Tibial artery (tissue), 4 donors: ENCODE results near the gene CBR4.

Experiments
- DNase-seq, 2 donors: peaks; one replicate each; pipeline ENCODE4 v3.0.0-alpha.2; 2019
- H3K27ac ChIP-seq, 2 donors: fragments of 200-600 bp; sonication (generic) in 1 of 2; 1 replicate in 1 of 2; 2 replicates in 1 of 2; pipeline ENCODE4 v1.5.1; 2018 to 2019; ENCODE audit warnings: mild to moderate bottlenecking in 1 of 2
- H3K27me3 ChIP-seq, 2 donors: fragments of 200-600 bp; sonication (generic) in 1 of 2; one replicate each; pipeline versions ENCODE4 v1.5.1 to v1.6.0; 2016 to 2019
- H3K36me3 ChIP-seq, 3 donors: fragments of 200-600 bp; sonication (generic) in 2 of 3; one replicate each; pipeline ENCODE4 v1.5.1; 2016 to 2019; ENCODE audit warnings: mild to moderate bottlenecking in 2 of 3
- H3K4me1 ChIP-seq, 4 donors: fragments of 200-600 bp; sonication (generic) in 2 of 4; 1 replicate in 3 of 4; 2 replicates in 1 of 4; pipeline ENCODE4 v1.5.1; 2016 to 2019
- H3K4me3 ChIP-seq, 2 donors: fragments of 200-600 bp; sonication (generic) in 1 of 2; 1 replicate in 1 of 2; 2 replicates in 1 of 2; pipeline ENCODE4 v1.5.1; 2018 to 2019; ENCODE audit warnings: mild to moderate bottlenecking in 2 of 2
- H3K9me3 ChIP-seq, 3 donors: fragments of 200-600 bp; sonication (generic) in 1 of 3; one replicate each; pipeline ENCODE4 v1.5.1; 2016 to 2019
- CTCF ChIP-seq, 2 experiments: fragments of 200-600 bp in 1 of 2; fragments of 450-650 bp in 1 of 2; IDR thresholded peaks; one replicate each; pipeline ENCODE4 v1.5.1; 2017 to 2019; ENCODE audit warnings: antibody characterized with exemption in 2 of 2, mild to moderate bottlenecking in 1 of 2, moderate library complexity in 1 of 2
- intact Hi-C: fragments of 100-400 bp; cut with DNase I; formaldehyde crosslinking; loops from one replicate; pipeline ENCODE4 v1.15.0; 2023; ENCODE audit warnings: low total_unique reads

The CBR4 gene

GRCh38 chr4:169012049-169012448 is 2.0 kb upstream of the CBR4 start:
- peaks cover 0 to 41% (median 8%) of the 10 kb centered on the region in 4 donors for H3K4me1 ChIP-seq

GRCh38 chr4:169009286-169010124 is 550 bp downstream of the CBR4 start:
- Histone ChIP-seq H3K9me3 (no peaks in the 10 kb centered on the region), H3K4me1 (peaks cover 0 to 20% (median 11%) of the 10 kb centered on the region in 4 donors), H3K4me3 (peak overlapping the region; percentile 63 to 85), H3K27me3 (no peaks in the 10 kb centered on the region), H3K27ac (peak overlapping the region; percentile 80 to 89), H3K36me3 (no peaks in the 10 kb centered on the region)
- peak in 1 of 2 experiments; percentile 28 for TF ChIP-seq CTCF (IDR thresholded peaks at IDR 0.05)
- peak; percentile 55 to 79 for DNase-seq
- intact Hi-C loops = loop anchor here (2.0 to 10.0 kb wide), 3 partner anchors 263 to 475 kb away; no protein-coding TSS in a partner anchor

More at GRCh38 chr4:169012049-169012448, 2.0 kb upstream of the CBR4 start:
- Histone ChIP-seq H3K9me3 (no peaks in the 10 kb centered on the region), H3K27me3 (no peaks in the 10 kb centered on the region), H3K4me3 (no peak overlapping the region), H3K27ac (no peak overlapping the region), H3K36me3 (no peaks in the 10 kb centered on the region)
- DNase-seq = no peak
- intact Hi-C loops = loop anchor here (10.0 kb wide), 2 partner anchors 437 to 473 kb away; no protein-coding TSS in a partner anchor
- TF ChIP-seq CTCF (IDR thresholded peaks at IDR 0.05) = no peak

GRCh38 chr4:169005453-169006099 is 4.5 kb downstream of the CBR4 start:
- no peak for DNase-seq
- TF ChIP-seq CTCF (IDR thresholded peaks at IDR 0.05) = peak in 1 of 2 experiments; percentile 30
- Histone ChIP-seq H3K4me3 (no peak overlapping the region), H3K27me3 (no peaks in the 10 kb centered on the region), H3K27ac (no peak overlapping the region), H3K4me1 (peaks cover 0 to 17% (median 11%) of the 10 kb centered on the region in 4 donors), H3K36me3 (peaks cover 17 to 33% (median 25%) of the 10 kb centered on the region in 3 donors), H3K9me3 (no peaks in the 10 kb centered on the region)
- intact Hi-C loops = no loop called here

- Histone ChIP-seq H3K9me3 (no peaks in the 10 kb centered on the region), H3K36me3 (peaks cover 21 to 49% (median 29%) of the 10 kb centered on the region in 3 donors), H3K4me1 (peaks cover 0 to 1% (median 0%) of the 10 kb centered on the region in 4 donors), H3K4me3 (no peak overlapping the region), H3K27me3 (no peaks in the 10 kb centered on the region), H3K27ac (no peak overlapping the region)
- no peak for DNase-seq
- TF ChIP-seq CTCF (IDR thresholded peaks at IDR 0.05) = no peak
- intact Hi-C loops = no loop called here
Observed at GRCh38 chr4:169000315-169000714, 9.7 kb downstream of the CBR4 start.

- no peaks in the 10 kb centered on the region for H3K9me3 ChIP-seq
- no peaks in the 10 kb centered on the region for H3K27me3 ChIP-seq
- intact Hi-C loops = no loop called here
- H3K4me3 ChIP-seq = no peak overlapping the region
- H3K27ac ChIP-seq = no peak overlapping the region
- no peak for DNase-seq
- H3K4me1 ChIP-seq = no peaks in the 10 kb centered on the region
- no peak for TF ChIP-seq CTCF (IDR thresholded peaks at IDR 0.05)
- peaks cover 21 to 49% (median 29%) of the 10 kb centered on the region in 3 donors for H3K36me3 ChIP-seq
Observed at GRCh38 chr4:168999809-169000208, 10.2 kb downstream of the CBR4 start.
